HG02763 (cell line): ENCODE data around the gene GRIPAP1.

Experiments used
- ATAC-seq: cut with Tn5 transposase; IDR thresholded peaks from one replicate; pipeline ENCODE4 v1.9.1; 2021; ENCODE audit warnings: mild to moderate bottlenecking, moderate library complexity; ENCODE audit not compliant: unreplicated experiment

Gene GRIPAP1

DNA sequence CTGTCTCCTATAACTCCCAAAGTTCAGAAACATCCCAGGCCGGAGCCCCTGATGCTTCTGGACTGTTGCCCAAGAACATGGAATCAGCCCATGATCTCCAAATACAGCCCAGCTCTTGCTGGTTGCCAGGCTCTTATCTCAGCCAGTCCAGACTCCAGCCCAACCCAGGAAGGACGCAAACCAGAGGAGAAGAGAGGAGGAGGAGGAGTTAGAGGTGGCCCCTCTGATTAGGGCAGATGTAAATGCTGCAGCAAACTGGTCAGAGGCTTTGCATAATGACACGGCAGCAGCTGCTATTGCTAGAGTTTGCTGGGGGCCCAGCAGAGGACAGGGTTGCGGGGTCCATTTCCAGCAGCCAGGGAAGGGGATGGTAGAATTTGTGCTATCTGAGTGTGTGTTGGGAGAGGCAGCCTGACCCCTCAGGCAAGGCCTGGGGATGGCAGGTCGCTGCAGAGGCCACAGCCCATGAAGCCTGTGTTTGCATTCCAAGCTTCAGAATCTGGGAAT, 40.4 kb downstream of the GRIPAP1 start:
- ATAC-seq: no peak

- no peak for ATAC-seq
Measured at GRCh38 chrX:48960291-48960690, 41.8 kb downstream of the GRIPAP1 start.

GRCh38 chrX:48958635-48959094, 43.4 kb downstream of the GRIPAP1 start:
- no peak for ATAC-seq

- ATAC-seq: peak; percentile 81
Measured at GRCh38 chrX:48957827-48958634, 44.0 kb downstream of the GRIPAP1 start.

GRCh38 chrX:48957477-48957826, 44.6 kb downstream of the GRIPAP1 start, which contains the start of gene OTUD5:
Gene OTUD5, minus strand, starts transcription at chrX:48957607. Its CDS starts 37 bp downstream, at chrX:48957570.
- peak; percentile 27 for ATAC-seq

GRCh38 chrX:48956728-48957414, 45.2 kb downstream of the GRIPAP1 start:
- ATAC-seq: no peak

- ATAC-seq: no peak
Measured at GRCh38 chrX:48948589-48948988, 53.5 kb downstream of the GRIPAP1 start.

DNA sequence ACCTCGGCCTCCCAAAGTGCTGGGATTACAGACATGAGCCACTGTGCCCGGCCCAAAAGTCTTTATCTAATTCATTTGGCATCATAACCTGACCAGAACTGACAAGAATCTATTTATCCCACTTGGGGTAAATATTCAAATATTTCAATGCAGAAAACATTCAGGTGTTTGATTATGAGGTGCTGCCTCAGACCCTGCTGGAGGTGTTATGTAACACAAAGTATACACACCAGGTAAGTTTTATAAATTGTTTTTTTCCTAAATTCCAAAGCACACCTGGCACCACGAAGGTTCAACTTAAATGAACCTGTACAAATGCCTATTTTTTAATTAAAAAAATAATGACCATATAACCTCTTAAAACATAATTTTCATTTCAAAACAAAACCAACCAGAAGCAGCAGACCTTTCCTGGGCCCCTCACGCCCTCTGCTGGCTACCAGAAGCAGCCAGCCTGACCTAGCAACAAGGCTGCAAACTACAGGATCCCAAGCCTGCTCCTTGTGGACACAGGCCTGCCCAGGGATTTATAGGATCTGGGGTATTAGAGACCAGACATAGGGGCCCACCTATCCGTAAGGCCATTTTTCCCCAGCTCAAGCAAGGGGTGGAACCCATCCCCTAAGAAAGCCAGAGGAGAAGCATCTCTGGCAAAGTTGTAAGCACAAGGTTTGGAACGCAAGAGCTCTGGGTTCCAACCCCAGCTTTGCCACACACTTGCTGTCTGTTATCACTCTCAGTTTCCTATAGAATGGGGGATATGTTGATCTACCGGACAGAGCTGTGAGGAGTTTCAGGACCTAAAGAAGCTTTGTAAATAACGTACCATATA, 56.3 kb downstream of the GRIPAP1 start:
- ATAC-seq: no peak

DNA sequence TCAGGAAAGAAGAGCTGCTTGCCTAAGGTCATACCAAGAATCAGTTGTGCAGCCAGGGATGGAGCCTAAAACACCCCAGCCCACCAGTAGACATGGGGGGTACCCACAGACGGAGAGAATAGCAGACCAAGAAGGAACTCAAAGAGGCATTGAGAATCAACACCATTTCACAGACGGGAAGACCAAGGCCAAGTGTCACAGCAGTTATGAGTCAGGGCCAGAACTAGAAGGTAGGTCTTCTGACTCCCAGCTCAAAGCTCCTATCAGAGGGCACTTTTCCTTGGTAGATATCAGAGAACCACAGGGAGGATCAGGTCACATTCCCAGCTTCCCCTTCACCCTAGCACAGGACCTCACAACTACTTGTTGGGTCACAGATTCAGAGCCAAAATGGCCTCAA, 59.2 kb downstream of the GRIPAP1 start:
- ATAC-seq: no peak

- ATAC-seq: no peak
Measured at GRCh38 chrX:48940404-48940955, 61.6 kb downstream of the GRIPAP1 start.

- ATAC-seq: no peak
Measured at GRCh38 chrX:48939524-48940228, 62.4 kb downstream of the GRIPAP1 start.

- peak; percentile 46 for ATAC-seq
Measured at GRCh38 chrX:48938721-48939425, 63.2 kb downstream of the GRIPAP1 start.

DNA sequence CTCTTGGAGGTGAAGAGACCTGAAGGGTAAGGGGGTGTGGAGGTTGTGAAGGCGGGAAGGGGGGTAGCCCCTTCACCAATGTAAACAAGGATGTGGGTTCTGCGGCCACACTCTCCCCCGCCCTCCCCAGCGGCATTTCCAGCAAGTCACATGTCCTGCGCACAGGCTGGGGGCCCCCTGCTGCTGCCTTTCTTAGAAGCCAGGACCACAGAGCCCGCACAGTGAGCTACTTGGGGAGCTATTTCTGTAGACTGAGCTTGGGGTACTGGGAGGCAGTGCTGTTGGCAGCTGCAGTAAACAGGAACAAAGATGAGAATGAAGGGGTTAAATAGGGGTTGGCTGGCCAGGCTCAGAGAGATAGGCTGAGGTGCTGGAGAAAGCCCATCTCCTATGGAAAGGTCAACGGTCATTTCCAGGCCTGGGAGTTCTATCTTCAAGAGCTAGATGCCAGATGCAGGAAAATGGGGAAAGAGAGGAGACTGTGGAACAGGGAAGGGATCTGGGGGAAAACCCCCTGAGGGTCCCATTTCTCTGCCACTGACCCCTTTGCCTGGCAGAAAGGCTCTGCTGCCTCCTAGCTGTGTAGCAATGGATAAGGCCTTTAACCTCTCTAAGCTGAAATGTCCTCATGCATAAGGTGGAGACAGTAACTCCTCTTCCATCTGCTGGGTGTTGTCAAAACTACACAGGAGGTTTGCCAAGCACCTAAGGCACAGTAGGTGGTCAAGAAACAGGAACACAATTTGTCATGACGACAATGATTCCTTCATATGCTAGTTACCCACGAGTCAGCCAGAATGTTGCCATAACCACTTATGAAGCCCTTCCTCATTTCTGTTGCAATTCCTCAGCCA, 64.8 kb downstream of the GRIPAP1 start:
- peak; percentile 62 for ATAC-seq

GRCh38 chrX:48936429-48937053, 65.5 kb downstream of the GRIPAP1 start:
- peak; percentile 1 for ATAC-seq

DNA sequence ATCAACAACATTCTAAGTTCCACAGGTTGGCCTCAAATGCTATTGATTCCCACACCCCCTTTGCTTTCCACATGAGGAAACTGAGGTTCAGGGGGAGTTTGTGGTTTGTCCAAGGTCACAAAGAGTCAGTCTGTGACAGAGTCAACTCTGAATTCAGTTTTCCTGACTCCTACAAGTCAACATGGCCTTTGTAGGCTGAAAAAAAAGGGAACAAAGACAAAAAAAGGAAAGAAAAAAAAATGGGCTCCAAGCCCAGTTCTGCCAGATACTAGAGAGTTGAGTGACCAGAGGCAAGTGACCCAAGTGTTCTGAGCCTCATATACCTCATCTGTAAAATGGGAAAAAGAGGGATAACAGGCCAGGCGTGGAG, 66.8 kb downstream of the GRIPAP1 start:
- ATAC-seq: no peak

DNA sequence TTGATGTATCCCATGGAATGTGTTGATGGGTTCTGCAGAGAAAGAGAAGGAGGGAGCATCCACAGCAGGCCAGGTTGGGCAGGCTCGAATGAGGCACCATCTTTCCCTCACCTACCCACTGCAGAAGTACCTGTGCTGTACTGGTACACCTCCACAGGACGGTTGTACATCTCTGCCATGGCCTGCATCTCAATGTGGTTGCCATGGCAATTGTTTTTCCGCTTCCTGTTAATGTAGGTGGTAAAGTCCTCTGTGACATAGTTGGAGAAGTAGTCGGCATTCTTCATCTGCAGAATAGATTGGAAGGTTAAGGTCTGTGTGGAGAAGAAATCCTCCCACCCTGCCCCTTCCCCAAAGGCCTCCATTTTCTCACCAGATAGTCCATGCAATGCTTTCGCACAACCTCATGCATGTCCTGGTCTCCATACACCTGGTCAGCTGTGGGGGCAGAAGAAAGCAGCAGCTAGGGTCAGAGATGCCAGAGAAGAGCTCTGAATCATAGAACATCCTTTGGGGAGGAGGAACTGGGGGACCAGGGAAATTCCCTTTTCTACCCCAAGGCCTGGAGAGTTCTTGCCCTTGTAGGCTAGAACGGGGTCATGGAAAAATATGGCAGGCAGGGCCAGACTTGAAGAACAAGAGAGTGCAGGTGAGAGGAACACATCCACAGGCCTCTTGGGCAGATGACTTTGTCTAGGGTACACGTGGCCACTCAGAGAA, 67.3 kb downstream of the GRIPAP1 start:
- ATAC-seq: no peak

DNA sequence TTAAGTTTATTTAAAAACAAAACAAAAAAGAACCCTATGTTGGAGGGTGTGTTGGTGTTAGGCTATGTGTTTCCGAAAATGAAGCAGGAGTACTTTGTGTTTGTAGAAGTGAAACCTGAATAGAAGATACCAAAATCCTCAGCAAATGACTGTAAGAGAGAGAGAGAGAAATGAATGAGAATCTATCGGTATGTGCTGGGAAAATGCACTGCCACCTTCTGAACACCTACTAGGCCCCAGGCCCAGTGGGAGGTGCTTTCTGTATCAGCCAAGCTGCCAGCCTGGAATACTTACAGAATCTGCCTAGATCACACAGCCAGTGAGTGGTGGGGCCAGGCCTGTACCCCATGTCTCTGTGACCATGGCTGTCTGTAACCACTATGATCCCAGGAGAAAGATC, 68.3 kb downstream of the GRIPAP1 start:
- ATAC-seq: no peak
